HG03196 (cell line): Measurements from ENCODE around the gene DDC.
"Not testable (repeated sequence)": the region's sequence is repeated elsewhere in the genome, so short reads cannot be mapped to it uniquely, and the experiment has no call there.

Experiments used
- ATAC-seq: cut with Tn5 transposase; IDR thresholded peaks from one replicate; pipeline ENCODE4 v1.9.1; 2021; ENCODE audit not compliant: unreplicated experiment

DDC gene

DNA sequence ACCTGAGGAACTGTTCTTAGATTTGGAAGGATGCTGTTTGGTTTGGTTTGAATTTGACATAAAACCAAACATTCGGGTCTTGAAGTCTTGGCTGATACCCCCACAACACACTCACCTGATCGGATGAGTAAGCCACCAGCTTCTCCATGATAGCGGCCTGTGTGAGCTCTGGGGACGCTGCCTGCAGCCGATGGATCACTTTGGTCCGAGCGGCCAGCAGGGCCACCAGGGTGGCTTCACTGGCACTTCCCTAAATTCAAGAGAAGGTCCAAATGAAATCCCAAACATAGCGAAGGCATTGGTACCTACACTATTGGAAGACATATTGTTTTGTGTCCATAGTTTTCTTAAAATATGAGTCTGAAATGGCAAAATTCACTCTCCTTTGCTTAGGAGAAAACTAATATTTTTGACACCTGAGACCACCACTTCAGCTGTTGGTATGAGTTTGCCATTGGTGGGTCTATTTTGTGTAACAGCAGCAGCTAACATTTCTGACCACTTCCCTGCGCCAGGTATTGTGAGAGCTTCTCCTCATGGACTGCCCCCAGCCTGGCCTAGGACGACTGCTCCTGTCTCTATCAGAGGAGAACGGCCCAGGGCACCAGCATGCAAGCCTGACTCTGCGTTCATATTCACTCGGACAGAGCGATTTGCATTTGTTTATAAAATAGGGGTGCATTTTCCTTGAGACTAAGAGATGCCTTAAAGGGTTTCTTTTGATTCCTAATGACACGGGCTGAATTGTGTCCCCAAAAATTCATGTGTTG, 35.9 kb downstream of the DDC start:
- ATAC-seq, result no peak

DNA sequence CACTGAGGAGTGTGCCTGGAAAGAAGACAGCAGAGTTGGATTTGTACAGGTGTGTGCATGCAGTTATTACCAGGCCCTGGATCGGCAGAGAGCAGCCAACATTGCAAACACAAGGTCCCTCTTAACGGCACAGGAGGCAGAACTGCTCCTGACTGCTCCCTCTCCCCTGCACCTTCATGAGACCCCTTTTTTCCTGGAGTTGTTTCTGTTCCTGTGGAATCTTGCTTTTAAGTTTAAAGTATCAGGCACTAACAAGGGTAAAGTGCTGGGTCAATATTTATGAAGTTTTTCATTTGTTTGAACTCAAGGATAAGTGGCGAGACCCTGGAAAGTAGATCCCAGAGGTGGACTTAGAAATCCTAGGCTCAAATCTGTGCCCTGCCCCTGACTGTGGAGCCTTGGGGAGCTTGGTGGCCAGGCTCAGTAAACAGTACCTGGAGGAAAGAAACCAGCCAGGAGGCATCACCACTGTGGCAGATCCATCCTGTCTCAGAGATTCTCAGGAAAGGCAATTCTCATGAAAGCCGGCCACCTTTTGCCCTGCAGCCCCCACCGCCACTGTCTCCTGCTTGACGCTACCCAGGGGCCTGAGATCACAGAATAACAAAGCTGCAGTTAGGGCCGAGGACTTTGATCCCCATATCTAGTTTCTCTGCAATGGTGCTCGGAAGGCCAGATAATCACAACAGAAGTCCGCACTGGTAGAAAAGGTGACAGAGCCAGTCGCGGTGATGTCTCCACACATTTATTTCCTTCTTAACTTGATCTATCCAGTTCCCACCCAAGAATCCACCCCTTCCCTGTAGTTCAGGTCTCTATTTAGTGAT, 36.7 kb downstream of the DDC start:
- ATAC-seq, result no peak

DNA sequence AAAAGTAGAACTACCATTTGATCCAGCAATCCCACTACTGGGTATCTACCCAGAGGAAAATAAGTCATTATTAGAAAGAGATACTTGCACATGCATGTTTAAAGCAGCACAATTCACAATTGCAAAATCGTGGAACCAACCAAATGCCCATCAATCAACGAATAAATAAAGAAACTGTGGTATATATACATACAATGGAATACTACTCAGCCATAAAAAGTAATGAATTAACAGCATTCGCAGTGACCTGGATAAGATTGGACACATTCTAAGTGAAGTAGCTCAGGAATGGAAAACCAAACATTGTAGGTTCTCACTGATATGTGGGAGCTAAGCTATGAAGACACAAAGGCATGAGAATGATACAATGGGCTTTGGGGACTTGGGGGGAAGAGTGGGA, 45.9 kb downstream of the DDC start:
- ATAC-seq, result not testable (repeated sequence)

DNA sequence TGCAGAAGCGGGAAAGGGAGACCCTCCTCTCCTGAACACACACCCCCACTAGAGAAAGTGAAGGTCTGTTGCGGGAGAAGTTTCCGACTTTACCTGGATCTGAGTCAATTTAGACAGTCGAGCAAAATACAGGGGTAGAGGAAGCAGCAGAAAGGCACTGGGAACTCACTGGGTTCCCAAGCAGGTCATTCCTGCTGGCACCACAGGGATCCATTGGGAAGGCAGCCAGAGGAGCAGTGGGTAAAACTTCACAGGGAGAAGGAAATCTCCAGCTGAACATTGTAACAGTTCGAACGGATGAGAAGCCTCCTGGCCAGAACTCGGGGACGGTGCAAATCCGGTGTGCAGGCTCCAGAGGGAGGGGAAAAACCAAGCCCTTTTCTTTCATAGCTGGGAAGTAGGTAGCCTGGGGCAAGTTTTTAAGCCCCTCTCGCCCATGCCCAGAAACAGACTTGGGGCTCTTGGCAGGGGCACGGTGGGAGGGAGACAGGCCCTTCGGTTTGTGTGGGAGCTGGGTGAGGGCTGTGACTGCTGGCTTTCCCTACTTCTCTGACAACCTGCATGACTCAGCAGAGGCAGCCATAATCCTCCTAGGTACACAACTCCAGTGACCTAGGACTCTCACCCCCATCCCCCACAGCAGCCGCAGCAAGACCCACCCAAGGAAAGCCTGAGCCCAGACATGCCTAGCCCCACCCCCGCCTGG, 51.9 kb downstream of the DDC start:
- ATAC-seq, result no peak

DNA sequence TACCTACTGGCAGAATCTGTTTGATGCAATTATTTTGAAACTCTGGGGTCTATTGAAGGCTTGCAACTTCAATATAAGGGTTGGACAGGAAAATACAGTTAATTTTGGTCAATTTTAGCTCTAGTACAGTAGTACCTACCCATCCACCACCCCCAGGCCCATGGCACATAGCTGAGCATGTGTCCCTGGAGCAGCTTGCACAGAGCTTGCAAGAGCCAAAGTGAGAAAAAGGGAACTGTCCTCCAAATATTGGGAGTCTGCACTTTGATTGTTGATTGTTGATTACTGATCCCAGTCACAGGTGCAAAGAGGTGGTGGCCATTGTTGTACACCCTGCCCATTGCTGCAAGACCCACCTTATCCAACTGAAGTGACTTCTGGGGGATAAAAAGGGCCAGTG, 52.8 kb downstream of the DDC start:
- no peak for ATAC-seq

DNA sequence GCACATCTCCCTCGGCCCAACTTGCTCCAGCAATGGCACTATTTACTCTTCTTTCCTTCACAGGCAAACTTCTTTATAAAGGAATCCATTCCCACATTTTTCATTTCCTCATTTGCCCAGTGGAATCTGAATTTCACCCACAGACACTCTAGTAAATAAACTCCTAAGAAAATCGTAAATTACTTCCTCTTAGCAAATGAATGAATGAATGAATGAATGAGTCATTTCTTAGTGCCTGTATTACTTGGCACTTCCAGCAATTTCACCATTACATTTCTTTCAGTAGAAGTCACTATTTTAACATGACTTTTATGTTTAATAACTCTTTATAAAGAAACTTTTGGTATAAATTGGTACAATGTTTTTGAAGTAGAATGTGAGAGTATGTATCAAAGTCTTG, 55.7 kb downstream of the DDC start:
- no peak for ATAC-seq

DNA sequence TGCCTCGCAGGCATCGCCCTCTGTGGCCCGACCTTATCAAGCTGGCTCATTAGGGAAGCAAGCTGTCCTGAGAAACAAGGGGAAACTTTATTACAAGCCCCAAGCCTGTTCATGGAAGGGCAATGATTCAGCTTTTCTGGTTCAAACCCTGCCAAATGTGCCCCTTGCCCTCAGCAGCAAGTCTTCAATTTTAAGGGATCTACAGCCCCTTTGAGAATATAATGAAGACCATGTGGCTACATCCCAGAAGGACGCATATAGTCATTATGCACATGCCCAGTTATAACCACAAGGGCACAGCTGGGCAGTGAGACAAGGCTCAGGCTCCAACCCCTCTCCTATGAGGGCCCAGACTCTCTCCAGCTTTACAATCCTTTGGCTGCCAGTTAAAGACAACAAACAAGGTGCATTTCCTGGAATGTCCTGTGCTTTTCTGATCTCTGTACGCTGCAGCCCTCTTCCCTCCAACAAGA, 56.7 kb downstream of the DDC start:
- no peak for ATAC-seq

DNA sequence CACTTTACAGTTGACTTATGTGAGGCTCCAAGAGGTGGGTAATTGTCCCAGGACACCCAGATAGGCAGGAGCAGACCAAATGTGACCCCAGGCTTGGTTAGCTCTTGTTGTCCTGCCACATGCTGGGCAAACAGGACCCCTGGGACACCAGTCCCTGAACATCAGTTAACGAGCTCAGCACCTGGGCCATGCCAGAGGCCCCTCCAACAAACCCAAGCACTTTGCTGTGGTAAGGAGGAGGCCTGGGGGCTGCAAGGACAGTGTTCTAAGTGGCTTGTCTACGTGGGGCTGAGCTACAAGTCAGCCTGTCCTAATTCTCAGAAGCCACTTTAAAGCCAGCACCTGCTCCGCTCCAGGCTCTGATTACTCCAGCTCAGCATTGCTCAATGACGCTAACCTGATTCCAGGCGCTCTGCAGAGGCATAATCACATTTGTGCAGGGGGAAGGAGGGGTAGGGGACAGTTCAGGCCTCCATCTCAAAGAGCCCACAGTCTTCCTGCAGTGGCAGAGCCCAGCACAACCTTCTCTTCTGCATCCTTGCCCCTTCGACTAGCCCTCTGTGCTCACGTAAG, 57.2 kb downstream of the DDC start:
- ATAC-seq, result no peak

DNA sequence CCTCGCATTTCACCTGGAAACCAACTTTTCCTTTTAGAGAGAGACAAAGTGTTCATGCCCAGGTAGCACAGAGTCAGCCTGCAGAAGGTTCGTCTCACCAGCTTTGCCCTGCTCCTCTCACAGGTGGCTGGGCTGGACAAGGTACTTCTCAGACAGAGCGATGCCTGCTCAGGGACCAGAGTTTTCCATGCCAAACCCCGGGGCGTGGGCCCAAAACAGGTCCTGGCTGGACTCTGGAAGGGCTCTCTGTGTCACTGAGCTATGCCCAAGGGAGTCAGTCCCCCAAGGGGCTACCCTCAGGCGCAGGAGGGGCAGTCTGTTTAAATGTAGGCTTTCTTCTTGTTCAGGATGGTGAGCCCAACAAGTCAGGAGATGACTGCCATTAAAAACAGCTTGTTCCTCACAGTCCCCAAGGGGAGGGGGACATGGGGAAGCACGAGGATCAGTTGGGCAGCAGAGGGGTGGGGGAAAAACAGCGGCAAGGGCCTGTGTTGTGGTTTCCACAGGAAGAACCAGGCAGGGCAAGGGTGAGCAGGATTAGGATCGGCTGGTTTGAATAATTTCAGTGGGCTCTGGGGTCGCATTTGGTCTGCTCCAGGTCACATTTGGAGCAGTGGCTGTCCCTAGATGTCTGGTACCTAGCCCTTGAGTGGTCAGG, 59.5 kb downstream of the DDC start:
- no peak for ATAC-seq

DNA sequence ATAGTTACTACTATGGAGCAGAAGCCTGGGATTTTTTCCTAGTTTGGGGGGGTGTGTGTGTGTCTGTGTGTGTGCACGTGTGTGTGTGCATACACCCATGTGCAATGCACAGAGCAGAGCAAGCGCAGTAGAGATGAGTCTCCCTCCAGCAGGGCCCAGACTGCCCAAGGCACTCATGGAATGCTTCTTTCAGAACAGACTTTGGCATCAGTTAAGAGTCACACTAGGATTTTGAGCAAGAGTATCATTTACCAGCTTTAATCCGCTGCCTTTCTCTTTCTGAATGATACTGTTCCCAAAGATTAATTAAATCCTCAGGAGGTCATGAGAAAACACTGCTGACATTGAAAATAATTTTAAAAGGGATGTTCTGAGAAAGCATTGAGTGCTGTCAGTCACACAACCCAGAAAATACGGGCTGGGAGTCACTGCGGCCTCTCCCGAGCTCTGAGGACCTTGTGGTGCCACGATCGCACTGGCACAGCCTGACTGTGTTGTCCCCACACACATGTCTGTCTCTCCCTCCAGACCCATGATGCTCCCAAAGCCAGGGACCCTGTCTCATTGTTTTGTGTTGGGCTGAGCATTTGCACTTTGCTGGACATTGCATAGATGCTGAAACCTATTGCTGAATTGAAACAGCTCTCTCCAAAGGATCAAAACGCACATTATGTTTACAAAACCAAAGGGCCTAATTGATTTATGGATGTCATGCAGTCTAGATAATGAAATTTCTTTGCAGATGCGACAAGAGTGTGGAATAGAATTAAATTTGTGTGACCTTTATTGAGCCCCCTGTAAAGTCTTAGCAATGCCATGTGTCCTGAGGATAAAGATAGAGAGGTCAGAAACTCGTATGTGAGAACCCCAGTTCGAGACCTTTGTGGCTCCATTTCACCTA, 60.3 kb downstream of the DDC start:
- no peak for ATAC-seq

DNA sequence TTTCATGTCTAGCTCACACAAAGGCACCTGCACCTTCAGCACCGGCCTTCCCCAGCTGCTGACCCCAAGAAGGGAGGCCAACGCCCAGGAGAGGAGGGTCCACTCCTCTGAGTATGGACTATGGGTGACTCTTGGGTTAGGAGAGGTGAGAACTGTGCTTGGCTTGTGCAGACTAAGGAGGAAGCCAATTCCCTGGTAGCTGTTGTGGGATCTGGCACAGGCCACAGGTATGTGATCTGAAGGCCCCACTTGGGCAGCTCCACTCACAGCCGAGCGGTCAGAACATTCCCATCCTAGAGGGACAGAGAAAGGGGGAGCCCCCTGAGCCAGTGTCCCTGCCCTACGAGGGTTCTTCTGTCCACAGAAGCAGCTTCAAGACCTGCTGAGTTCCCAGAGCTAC, 62.3 kb downstream of the DDC start:
- ATAC-seq, result no peak

DNA sequence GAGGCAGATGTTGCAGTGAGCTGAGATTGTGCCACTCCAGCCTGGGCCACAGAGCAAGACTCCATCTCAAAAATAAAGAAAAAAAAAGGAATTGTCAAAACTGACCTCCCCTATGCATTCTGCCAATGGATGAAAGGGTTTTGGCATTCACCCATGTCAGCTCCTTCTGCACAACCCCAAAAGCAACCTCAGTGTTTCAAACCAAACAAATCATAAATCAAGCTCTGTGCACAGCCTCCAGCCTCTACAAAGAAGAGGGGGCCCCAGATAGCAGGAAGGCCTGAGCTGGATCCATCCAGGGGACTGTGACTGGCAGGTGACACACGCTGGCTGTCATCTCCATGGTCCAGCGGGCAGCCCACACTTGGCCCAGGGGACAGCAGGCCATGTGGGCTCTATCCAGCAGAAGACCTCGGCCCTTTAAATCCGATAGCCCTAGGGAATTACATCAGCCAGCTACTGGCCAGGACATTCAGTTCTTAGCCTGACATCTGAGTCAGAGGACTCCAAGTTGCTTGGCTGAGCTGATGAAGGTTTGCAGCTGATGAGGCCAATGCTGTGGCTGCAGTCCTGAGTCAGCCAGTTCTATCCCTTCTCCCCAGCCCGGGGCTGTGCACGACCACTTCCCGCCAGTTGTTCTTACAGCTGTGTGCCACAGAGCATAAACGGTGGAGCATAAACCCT, 63.1 kb downstream of the DDC start:
- no peak for ATAC-seq

DNA sequence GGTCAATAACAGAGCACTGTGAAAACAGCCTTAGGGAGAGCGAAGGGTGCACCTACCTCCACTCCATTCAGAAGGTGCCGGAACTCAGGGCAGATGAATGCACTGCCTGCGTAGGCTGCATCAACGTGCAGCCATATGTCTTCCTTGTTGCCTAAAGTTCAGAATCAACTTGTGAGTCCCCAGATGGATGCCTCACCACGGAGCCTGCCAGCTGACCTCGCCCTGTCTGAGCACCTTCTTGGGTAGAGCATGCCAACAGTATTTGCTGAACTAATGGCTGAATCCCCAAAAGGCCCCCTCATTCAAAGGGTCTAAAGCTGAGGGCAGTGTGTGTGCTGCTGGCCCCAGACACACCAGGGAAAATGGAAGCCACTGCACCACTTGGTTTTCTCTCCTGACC, 66.1 kb downstream of the DDC start:
- ATAC-seq, result no peak

DNA sequence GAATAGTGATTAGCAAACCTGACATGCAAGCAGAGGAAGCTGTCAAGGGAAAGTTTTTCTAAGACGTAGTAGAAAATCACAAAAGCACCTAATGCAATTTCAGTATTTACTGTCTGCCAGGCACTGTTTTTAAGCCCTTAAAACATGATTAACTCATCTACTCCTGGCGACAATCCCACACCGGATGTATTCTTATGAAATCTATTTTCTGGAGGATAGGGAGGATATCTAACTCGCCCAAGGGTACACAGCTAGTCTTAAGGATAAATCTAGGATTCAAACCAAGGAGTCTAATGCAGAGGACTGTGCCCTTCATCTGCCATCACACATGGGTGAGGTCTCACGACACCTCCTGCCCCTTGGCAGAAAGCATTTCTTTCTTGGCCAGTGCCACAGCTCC, 67.2 kb downstream of the DDC start:
- no peak for ATAC-seq

DNA sequence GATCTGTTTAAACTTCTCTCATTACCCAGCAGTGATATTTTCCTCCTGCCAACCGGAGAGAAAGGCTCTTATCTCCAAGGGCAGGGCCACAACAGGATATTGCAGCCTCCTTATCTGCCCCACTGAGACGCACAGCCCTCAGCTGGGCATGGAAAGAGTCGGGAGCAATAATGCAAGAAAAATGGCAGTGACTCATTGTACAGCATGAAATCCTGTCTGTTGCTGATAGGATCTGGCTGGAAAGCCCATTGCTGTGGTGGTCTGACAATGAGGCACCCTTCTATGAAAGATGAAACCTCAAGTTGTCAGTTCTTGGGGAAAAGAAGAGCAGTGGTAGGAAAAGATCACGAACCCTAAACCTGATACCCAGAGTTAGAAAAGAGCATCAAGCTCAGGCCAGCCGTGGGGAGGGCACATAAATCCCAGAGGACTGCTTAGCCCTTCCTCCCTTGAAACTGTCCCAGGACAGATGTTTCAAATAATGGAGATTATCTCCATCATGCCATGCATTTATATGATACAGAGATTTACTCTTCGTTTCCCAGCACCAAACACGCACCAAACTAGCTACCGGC, 68.0 kb downstream of the DDC start:
- no peak for ATAC-seq

DNA sequence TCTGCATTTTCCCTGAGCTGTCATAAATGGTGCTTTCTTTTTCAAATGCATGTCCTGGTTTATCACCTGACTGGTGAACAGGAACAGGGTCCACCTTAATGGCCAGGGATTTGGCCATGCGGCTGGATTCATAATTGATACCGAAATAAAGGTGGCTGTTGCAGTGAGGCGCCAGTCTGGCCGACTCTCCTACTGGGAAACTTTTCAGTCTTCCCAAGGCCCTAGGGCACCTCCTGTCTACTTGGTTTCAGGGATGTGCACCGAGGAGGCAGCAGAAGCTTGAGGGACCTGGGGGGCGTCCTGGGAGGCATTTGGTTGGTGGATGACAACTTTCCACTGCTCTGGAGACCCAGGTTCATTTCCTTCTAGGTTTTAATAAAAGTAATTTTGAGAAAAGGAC, 68.6 kb downstream of the DDC start:
- ATAC-seq, result no peak

DNA sequence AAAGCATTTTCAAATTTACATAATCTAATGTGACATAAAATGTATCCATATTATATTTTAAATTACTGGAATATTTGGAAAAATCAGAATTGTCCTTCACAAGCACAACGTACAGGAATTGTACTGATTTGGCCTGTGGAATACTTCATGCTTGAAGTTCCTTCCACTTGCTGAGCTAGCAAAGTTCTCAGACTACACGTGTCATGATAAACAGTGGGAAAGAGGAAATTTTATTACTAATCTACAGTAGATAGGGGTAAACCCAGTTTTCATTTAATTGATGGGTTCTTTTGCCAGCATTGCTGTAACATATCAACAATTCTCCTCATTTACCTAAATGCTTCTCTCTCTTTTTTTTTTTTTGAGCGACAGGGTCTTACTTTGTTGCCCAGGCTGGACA, 69.5 kb downstream of the DDC start:
- ATAC-seq, result no peak

DNA sequence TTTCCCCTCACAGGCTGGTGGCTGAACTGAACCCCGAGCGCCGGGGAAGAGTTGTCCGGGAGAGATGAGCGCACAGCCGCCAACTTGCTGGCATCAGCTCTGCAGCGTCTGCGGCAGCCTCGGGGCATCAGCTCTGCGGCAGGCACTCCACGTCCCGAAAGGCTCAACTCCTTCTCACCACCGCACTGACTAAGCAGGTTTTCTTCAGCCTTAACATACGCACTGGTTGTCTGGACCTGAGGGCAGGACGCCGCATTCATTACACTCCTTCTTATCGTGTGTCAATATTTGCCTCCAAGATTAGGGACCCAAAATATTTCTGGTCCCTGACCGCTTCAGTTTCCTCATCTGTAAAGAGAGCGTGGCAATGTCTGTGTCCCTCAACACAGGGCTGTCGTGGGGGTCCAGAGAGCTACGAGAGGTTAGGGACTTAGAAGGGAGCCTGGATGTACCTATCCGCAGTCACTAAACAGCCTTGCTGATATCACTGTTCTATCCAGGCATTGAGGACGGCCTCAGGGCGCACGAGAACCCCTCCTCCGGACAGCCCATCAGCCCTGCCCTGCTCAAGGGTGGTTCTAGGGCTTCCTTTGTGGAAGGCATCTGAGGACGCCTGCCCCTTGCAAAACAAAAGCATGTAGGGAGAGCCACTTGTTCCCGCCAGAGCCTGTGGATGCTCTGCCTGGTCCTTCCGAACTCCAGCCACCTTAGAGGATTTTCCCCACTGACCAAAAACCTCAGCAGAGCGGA, 72.3 kb downstream of the DDC start:
- no peak for ATAC-seq
